GM12878 (cell line): ENCODE results near the gene RGR. TPM values are rescaled to one million over a fixed set of nuclear protein-coding genes. Genes with fewer than 3 reads are reported as not detected.

Source experiments
- ATAC-seq: fragments of 200-7000 bp; cut with Tn5 transposase; 3 replicates; pipeline ENCODE4 v1.9.1; 2020; ENCODE audit warnings: mild to moderate bottlenecking, moderate library complexity
- BruUV-seq: library from RNA; stranded (reverse); fragments of 400-500 nt; replicated peaks from 2 replicates; lab custom pipeline; 2021; lab: Mats Ljungman, UMichigan
- CTCF ChIA-PET: fragments of 300-600 bp; sonication (Branson Sonifier 250); formaldehyde crosslinking; extraction: SDS; loops from one replicate; lab custom pipeline; 2021; ENCODE audit warnings: inconsistent platforms; lab: Yijun Ruan, JAX
- POLR2A ChIA-PET: fragments of 350-600 bp; formaldehyde crosslinking; extraction: SDS; loops from one replicate; lab custom pipeline; 2021; ENCODE audit warnings: inconsistent platforms; lab: Charles Lee
- RAD21 ChIA-PET: fragments of 300-600 bp; sonication (Branson Sonifier 250); formaldehyde crosslinking; loops from one replicate; lab custom pipeline; 2023; ENCODE audit warnings: antibody characterized with exemption; ENCODE audit not compliant: unreplicated experiment; lab: Charles Lee
- SMC1A ChIA-PET: fragments of 300-600 bp; sonication (Branson Sonifier 250); formaldehyde crosslinking; loops from one replicate; lab custom pipeline; 2023; ENCODE audit not compliant: unreplicated experiment, uncharacterized antibody; lab: Charles Lee
- DNase-seq: peaks from one replicate; pipeline ENCODE4 v3.0.0-alpha.2; 2011; ENCODE audit warnings: low read depth, low spot score
- FAIRE-seq: peaks from 3 replicates; lab custom pipeline; 2011; peaks lifted over from hg19 to GRCh38; lab: Jason Lieb, UNC
- H2AFZ ChIP-seq: 2 replicates; pipeline ENCODE4 v1.6.0; 2011; ENCODE audit warnings: low read depth, low read length, control low read depth; ENCODE audit not compliant: control insufficient read depth
- H3K27ac ChIP-seq: 2 replicates; pipeline ENCODE4 v1.5.1; 2011; ENCODE audit warnings: control low read depth; ENCODE audit not compliant: control insufficient read depth, insufficient read depth
- H3K27me3 ChIP-seq, 2 experiments: replicated peaks in 1 of 2; 2 replicates each; pipeline versions ENCODE4 v1.6.0 to v1.6.1; 2011; ENCODE audit warnings: low read length in 1 of 2; ENCODE audit not compliant: control insufficient read depth in 2 of 2, insufficient read depth in 2 of 2
- H3K36me3 ChIP-seq, 2 experiments: 2 replicates each; pipeline ENCODE4 v1.5.1; 2011; ENCODE audit warnings: low read length in 1 of 2; ENCODE audit not compliant: control insufficient read depth in 2 of 2, insufficient read depth in 2 of 2
- H3K4me1 ChIP-seq: 2 replicates; pipeline ENCODE4 v1.6.1; 2011; ENCODE audit warnings: mild to moderate bottlenecking, low read length, moderate library complexity, mixed read lengths; ENCODE audit not compliant: control insufficient read depth, insufficient read depth
- H3K4me2 ChIP-seq: 2 replicates; pipeline ENCODE4 v1.6.0; 2011; ENCODE audit warnings: control low read depth; ENCODE audit not compliant: control insufficient read depth, insufficient read depth
- H3K4me3 ChIP-seq: fragments of 200-600 bp; sonication (generic); 2 replicates; pipeline ENCODE4 v1.5.1; 2016
- H3K79me2 ChIP-seq: 2 replicates; pipeline ENCODE4 v1.6.0; 2011; ENCODE audit warnings: low read length; ENCODE audit not compliant: control insufficient read depth, insufficient read depth
- H3K9ac ChIP-seq: 2 replicates; pipeline ENCODE4 v1.8.0; 2011; ENCODE audit warnings: low read length, control low read depth, mixed read lengths; ENCODE audit not compliant: control insufficient read depth, insufficient read depth
- H3K9me3 ChIP-seq: replicated peaks from 3 replicates; pipeline ENCODE4 v1.5.1; 2011; ENCODE audit warnings: mild to moderate bottlenecking, low read length; ENCODE audit not compliant: control insufficient read depth, insufficient read depth
- H4K20me1 ChIP-seq: 2 replicates; pipeline ENCODE4 v1.6.0; 2011; ENCODE audit not compliant: control insufficient read depth, insufficient read depth
- ATF2 ChIP-seq: IDR thresholded peaks from 2 replicates; pipeline ENCODE4 v1.6.1; 2012; ENCODE audit warnings: low read length, inconsistent platforms
- EED ChIP-seq: sonication (generic); IDR thresholded peaks from 2 replicates; pipeline ENCODE4 v1.6.1; 2016; ENCODE audit warnings: antibody characterized with exemption, low read depth
- KDM1A ChIP-seq: fragments of 200-600 bp; sonication (generic); IDR thresholded peaks from 2 replicates; pipeline ENCODE4 v1.6.1; 2016; ENCODE audit warnings: borderline replicate concordance
- PML ChIP-seq: IDR thresholded peaks from 2 replicates; pipeline ENCODE4 v1.6.1; 2012; ENCODE audit warnings: low read length, inconsistent platforms
- PRDM15 ChIP-seq: fragments of 450-650 bp; formaldehyde crosslinking; IDR thresholded peaks from 2 replicates; pipeline ENCODE4 v1.4.0; 2020; ENCODE audit warnings: mild to moderate bottlenecking, moderate library complexity
- RB1 ChIP-seq: fragments of 450-650 bp; formaldehyde crosslinking; IDR thresholded peaks from 2 replicates; pipeline ENCODE4 v1.6.1; 2017; ENCODE audit warnings: mild to moderate bottlenecking, borderline replicate concordance
- STAT3 ChIP-seq: IDR thresholded peaks from 2 replicates; pipeline ENCODE4 v1.6.1; 2011; ENCODE audit warnings: low read depth, low read length, improper control_type of control experiment
- TCF7 ChIP-seq: IDR thresholded peaks from 2 replicates; pipeline ENCODE4 v1.6.1; 2014; ENCODE audit warnings: antibody characterized with exemption, borderline replicate concordance
- ZBTB33 ChIP-seq: fragments of 450-650 bp; IDR thresholded peaks from 2 replicates; pipeline ENCODE4 v1.6.1; 2017; ENCODE audit warnings: mild to moderate bottlenecking
- ZBTB40 ChIP-seq: fragments of 450-650 bp; IDR thresholded peaks from 2 replicates; pipeline ENCODE4 v1.6.1; 2016; ENCODE audit warnings: mild to moderate bottlenecking, moderate library complexity, borderline replicate concordance
- ZNF24 ChIP-seq: fragments of 450-650 bp; IDR thresholded peaks from 2 replicates; pipeline ENCODE4 v1.6.1; 2017; ENCODE audit warnings: antibody characterized with exemption, mild to moderate bottlenecking
- WGBS: methylation state at CpG from one replicate; pipeline ENCODE4 v1.1.6; 2016; ENCODE audit warnings: low lambda C conversion rate; ENCODE audit not compliant: insufficient replicate concordance, insufficient coverage; ENCODE audit errors: missing lambda C conversion rate; 5-methylcytosine and 5-hydroxymethylcytosine counted together
- in situ Hi-C: fragments of 300-500 bp; cut with MboI; formaldehyde crosslinking; loops from 9 replicates; pipeline ENCODE4 v1.14.3; 2018; ENCODE audit warnings: mixed read lengths
- intact Hi-C: fragments of 100-400 bp; cut with micrococcal nuclease; formaldehyde crosslinking; loops from one replicate; pipeline ENCODE4 v1.14.2; 2022; ENCODE audit not compliant: unreplicated experiment
- polyA plus RNA-seq, 11 experiments: library from polyadenylated mRNA; depleted of rRNA in 4 of 11; unstranded in 6 of 11; stranded (reverse) in 5 of 11; fragments of >200 nt; fragmentation: Nextera tagmentation in 4 of 11; fragmentation: Illumina TruSeq in 1 of 11; extraction: Ambion mirVana in 4 of 11; extraction: Trizol in 1 of 11; gene quantifications; 1 replicate in 1 of 11; 2 replicates in 10 of 11; pipeline versions ENCODE4 v1.2.1 to v1.2.3, GENCODE V29; 2011 to 2016; ENCODE audit warnings: inconsistent platforms in 2 of 11, missing spikeins in 2 of 11, low read depth in 1 of 11
- total RNA-seq, 4 experiments: library from RNA; depleted of rRNA in 3 of 4; stranded (reverse); fragments of >200 nt in 3 of 4; fragmentation: Illumina TruSeq in 1 of 4; extraction: Trizol in 1 of 4; gene quantifications; 2 replicates each; pipeline versions ENCODE4 v1.2.1 to v1.2.3, GENCODE V29; 2013 to 2021

The RGR gene
- total and polyA plus RNA-seq, 10 of the 15 experiments (the other 5 are each of a cell fraction or from before 2014, with no cell fraction given) = not detected

GRCh38 chr10:84288151-84288550 lies 43.3 kb downstream of the RGR start (continued):
- TF ChIP-seq TCF7 (no peak), EED (no peak), STAT3 (no peak)

GRCh38 chr10:84289521-84290200 lies 44.8 kb downstream of the RGR start:
- no peaks in the 10 kb centered on the region for H4K20me1 ChIP-seq
- H3K79me2 ChIP-seq = no peaks in the 10 kb centered on the region
- H3K4me1 ChIP-seq = peaks cover 6% of the 10 kb centered on the region
- in situ Hi-C loops (no loop called here), intact Hi-C loops (no loop called here)
- no peak overlapping the region for H2AFZ ChIP-seq
- no peaks in the 10 kb centered on the region; a peak in 1 of 4 replicates for H3K27me3 ChIP-seq
- ChIA-PET CTCF (interaction anchor here (1.2 kb wide), 1 partner anchor 22 kb away, joined by 4 read pairs; no protein-coding TSS in a partner anchor), POLR2A (no interaction called here), RAD21 (interaction anchor here (0.6 to 1.9 kb wide), 2 partner anchors 22 to 39 kb away, joined by 3 to 6 read pairs; no protein-coding TSS in a partner anchor), SMC1A (interaction anchor here (1.0 kb wide), 1 partner anchor 85 kb away, joined by 4 read pairs; no protein-coding TSS in a partner anchor)
- WGBS = 0% methylated on average over 1 of the region's 1 CpG
- no peak overlapping the region for H3K9ac ChIP-seq
- H3K36me3 ChIP-seq = no peaks in the 10 kb centered on the region
- no peak overlapping the region for H3K4me3 ChIP-seq
- no peak for FAIRE-seq
- ATAC-seq = no peak
- H3K4me2 ChIP-seq = no peak overlapping the region
- no TSS peak for BruUV-seq
- no peaks in the 10 kb centered on the region for H3K9me3 ChIP-seq
- DNase-seq = no peak
- H3K27ac ChIP-seq = no peak overlapping the region
- TF ChIP-seq PRDM15 (CRISPR knock-in tag) (no peak), ATF2 (no peak), PML (no peak), ZNF24 (no peak), ZBTB40 (no peak), KDM1A (no peak), ZBTB33 (no peak), RB1 (no peak)
